LNCAP (cell line): Measurements from ENCODE around the gene PDIK1L.

Source experiments
- CTCF ChIP-seq: fragments of 450-650 bp; IDR thresholded peaks from 2 replicates; pipeline ENCODE4 v1.5.1; 2017; ENCODE audit warnings: mild to moderate bottlenecking

PDIK1L gene

DNA sequence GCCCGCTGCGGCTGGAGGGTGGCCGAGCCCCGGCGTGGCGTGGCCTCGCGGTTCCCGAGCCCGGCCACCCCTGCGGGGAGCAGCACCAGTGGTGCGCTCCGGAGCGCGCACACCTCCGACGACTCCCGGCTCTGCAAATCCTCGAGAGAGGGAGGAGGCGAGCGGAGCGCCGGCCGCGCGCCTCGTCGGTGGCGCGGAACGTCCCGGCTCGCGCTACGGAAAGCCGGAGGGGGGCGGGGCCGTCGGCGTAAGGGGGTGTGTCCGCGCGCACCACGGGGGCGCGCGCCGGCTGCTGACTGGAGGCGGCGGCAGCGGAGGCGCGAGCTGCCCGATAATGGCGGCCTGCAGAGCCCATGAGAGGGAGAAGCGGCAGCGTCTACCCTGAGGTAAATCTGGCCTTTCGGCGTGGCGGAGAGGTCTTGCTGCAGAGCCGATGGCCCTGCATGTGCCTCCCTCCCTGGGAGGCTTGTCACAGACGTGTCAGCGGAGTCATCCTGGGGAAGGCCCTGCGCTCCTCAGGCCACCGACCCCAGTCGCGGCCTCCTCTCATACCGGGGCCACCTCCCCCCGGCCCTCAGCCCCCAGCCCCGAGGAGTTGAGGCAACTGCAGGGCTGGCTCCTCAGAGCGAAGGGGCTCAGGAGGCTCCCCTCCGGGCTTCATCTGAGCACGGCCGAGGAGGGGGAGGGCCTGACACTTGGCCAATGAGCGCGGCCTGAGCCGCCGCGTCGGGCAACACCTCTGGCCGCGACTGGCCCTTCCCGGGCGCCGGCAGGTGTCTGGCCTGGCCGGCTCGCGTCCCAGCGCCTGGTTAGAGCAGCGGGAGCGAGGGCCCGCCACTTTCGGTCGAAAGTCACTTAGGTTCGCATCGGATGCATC is at the start of gene PDIK1L:
Gene PDIK1L, plus strand, starts transcription at position 295 of the 877 bp plus-strand sequence. CDS start 2,485 bp downstream, outside the sequence.
- no peak for TF ChIP-seq CTCF

GRCh38 chr1:26064553-26064952 is 47.1 kb upstream of the PDIK1L start:
- TF ChIP-seq CTCF = no peak

DNA sequence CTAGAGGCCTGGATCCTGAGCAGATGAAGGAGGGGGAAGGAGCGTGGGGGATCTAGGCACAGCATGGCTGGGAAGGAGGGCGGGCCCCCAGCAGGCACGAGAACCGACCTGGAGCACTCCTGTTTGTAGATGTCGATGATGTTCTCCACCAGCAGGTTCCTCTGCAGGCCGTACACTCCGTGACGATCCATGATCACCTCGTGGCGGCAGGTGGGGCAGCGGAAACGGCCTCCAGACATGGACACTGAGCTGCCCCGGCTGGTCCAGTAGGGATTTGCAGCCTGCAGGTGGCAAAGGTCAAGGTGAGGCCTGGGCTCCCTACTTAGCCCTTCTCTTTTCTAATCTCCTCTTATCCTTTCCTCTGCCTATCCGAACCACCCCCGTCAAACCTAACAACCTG is 45.5 kb upstream of the PDIK1L start:
- no peak for TF ChIP-seq CTCF

DNA sequence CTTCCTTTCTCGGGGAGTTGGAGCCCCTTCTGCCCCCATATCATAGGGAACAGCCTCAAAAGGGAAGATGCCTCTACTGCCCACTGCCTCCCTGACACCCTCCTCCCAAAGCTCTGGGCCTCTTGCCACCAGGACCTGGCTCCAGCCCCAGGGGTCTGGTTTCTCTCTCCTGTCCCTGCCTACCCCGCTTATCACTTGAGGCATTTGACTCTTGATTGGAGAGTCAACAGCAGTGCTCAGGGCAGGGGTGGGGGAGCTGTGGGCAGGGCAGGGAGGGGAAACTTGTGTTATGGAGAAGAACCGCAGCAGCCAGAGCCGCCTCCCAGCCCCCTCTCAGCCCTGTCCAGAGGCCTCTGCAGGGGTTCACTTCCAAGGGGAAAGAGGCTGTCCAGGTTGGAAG is 44.8 kb upstream of the PDIK1L start:
- TF ChIP-seq CTCF = no peak

GRCh38 chr1:26067432-26067911 is 44.2 kb upstream of the PDIK1L start, which contains the start of gene TRIM63:
Gene TRIM63, minus strand, starts transcription at chr1:26067630. Its CDS starts 136 bp downstream, at chr1:26067494.
- no peak for TF ChIP-seq CTCF

DNA sequence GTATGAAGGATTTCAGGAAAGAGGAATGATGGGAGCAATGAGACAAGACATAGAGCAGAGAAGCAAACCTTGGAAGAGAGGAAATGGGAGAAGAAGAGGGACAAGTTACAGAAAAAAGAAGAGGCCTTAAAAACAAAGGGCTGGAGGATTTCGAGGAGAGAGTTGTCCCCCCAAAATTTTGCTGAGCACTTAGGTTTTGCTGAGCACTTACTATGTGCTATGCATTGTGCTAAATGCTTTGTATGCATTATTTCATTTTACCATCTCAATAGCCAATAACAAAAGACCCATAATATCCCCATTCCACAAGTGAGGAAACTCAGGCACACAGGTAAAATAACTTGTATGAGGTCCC is 41.7 kb upstream of the PDIK1L start:
- TF ChIP-seq CTCF = no peak

DNA sequence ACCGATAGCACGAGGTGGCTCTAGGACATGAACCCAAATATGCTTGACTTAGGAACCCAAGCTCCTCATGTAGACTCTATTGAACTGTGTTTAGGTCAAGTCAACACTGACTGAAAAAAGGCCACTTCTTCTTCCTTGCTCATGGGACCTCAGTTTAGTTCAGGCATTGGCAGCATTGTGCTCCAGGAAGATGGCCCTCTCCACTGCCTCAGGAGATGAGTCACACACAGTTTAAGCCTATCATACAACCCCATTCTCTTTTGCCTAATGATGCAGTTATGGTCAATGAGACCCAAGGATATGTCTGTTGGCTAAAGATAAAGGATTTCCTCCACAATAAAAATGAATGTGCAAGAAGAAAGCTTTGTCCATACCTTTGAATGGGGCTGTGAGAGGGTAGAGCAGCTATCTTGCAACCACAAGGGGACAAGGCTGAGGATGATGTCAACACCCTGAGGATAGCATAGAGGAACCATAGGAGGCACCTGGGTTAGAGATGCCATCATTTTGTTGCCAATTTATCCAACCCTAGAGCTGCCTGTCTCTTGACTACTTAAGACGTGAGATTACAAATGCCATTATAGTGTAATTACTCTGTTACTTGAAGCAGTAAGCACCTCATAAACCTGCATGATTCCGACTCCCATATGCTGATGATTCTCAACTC is 41.2 kb upstream of the PDIK1L start:
- no peak for TF ChIP-seq CTCF
